GM10266 (cell line): ENCODE measurements around the gene CTIF.

Experiments used
- DNase-seq: peaks from one replicate; pipeline ENCODE4 v3.0.0; 2012; ENCODE audit errors: extremely low spot score
- CTCF ChIP-seq: IDR thresholded peaks from 2 replicates; pipeline ENCODE4 v1.5.1; 2012; ENCODE audit warnings: mild to moderate bottlenecking, low read depth; ENCODE audit not compliant: control insufficient read depth, insufficient read depth; ENCODE audit errors: missing control alignments

The CTIF gene

DNA sequence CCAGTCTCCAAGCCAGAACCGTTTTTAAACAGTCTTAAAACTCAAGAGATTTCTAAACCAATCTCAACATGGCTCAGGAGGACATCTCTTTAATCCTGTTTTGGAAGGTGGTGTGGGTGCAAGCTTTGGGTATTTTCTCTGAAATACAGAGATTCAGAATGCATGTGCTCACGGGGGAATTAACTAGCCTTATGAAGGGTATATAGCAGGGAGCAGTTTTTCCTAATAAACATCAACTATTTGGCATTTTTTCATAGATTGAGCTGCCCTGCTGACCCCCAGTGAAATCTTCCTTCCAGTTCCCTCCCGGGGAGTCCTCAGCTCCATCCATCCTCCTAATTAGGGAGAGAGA is 289.3 kb downstream of the CTIF start:
- no peak for TF ChIP-seq CTCF
- DNase-seq: no peak

DNA sequence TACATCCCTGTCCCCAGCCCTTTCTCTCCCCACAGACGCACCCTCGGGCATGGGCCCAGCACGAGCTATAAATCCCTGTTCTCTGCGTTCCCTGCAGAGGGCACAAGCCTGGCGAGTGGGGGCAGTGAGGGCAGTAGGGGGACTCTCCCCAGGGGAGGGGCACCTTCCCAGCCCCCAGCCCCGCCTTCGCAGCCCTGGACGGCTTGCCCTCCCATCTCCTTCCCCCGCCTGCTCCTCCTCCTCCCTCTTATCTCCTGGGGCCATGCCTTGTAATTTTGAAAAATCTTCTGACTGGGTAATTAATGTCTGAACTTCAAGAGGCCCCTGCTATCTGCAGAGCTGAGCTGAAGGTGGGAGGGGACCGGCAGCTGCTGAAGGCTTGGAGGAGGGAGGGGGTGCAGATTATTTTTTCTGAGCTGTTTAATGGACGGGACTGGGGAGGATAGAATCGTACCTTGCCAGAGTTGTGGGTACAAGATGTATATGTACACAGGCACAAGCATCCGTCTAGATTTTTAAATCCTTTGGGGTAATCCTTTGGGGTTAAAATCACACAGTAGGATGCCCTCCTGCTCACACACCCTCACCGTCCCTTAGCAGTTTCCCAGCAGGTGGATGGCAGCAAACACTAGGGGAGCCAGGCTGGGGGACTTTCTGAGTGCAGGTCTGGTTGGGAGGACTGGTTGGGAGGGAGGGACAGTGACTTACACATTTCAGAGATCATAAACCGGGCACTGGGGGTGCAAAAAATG is 290.0 kb downstream of the CTIF start:
- DNase-seq: no peak
- no peak for TF ChIP-seq CTCF

- TF ChIP-seq CTCF: no peak
- DNase-seq: no peak
Observed at GRCh38 chr18:48829443-48830149, 290.8 kb downstream of the CTIF start.

- no peak for TF ChIP-seq CTCF
- no peak for DNase-seq
Observed at GRCh38 chr18:48831113-48831759, 292.4 kb downstream of the CTIF start.

GRCh38 chr18:48831802-48832201 is 293.0 kb downstream of the CTIF start:
- DNase-seq: no peak
- TF ChIP-seq CTCF: no peak

DNA sequence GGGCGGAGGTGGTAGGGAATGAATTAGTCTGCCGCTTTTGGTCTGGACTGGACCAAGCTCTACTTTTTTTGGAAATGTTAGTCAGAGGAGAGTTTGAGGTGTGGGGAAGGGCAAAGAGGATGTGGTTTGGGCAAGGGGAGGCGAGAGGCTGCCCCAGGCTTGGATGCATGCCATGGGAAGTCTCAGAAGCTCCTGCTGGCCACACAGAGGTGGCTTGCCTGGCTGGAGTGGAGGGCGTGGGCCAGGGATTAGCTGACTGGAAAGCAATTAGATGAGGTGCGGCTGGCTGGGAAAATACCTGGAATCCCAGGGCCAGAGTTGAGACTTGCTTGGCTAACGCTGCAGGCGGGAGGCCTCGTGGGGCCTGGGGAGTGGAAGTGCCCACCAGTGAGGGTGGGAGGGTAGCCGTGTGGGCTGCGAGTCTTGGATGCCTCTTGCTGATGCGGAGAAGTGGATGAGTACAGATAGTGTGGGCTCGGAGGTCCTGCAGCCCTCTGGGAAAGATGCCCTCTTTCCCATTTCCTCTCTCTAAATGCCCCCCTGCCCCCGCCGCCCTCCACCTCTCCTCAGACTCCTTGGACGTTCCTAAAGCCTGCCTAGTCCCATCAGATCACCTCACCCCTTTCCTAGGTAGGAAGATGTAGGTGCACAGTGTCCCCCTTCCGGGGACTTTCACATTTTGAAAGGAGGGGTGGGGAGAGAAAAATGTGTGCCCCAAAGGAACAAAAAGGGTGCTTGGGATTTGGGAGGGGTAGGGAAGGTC is 294.3 kb downstream of the CTIF start:
- DNase-seq: no peak
- TF ChIP-seq CTCF: no peak
